ENCODE results near the gene PLAC9.
"Not testable (repeated sequence)": the region's sequence is repeated elsewhere in the genome, so short reads cannot be mapped to it uniquely, and the experiment has no call there.

PLAC9 gene

GRCh38 chr10:80132299-80133139 is at the start of gene PLAC9:
Gene PLAC9 (plus strand): TSS chr10:80132730. CDS start chr10:80132763, 33 bp downstream.
- DNase-seq, result no peak

GRCh38 chr10:80090121-80090520 is 42.4 kb upstream of the PLAC9 start:
- DNase-seq, result no peak

GRCh38 chr10:80094231-80094630 is 38.3 kb upstream of the PLAC9 start:
- no peak for DNase-seq

- not testable (repeated sequence) for DNase-seq
These were observed 34.3 kb upstream of the PLAC9 start for GRCh38 chr10:80098272-80098671.

- DNase-seq, result not testable (repeated sequence)
These were observed 33.2 kb upstream of the PLAC9 start for GRCh38 chr10:80099295-80099694.

- no peak for DNase-seq
These were observed 32.4 kb upstream of the PLAC9 start for GRCh38 chr10:80100116-80100515.

- DNase-seq, result no peak
These were observed 31.5 kb upstream of the PLAC9 start for GRCh38 chr10:80100861-80101695.

GRCh38 chr10:80104066-80104926 is 28.2 kb upstream of the PLAC9 start:
- DNase-seq, result no peak

- no peak for DNase-seq
These were observed 23.8 kb upstream of the PLAC9 start for GRCh38 chr10:80108576-80109239.

GRCh38 chr10:80110986-80111385 is 21.5 kb upstream of the PLAC9 start:
- no peak for DNase-seq

GRCh38 chr10:80118669-80119068 is 13.9 kb upstream of the PLAC9 start:
- no peak for DNase-seq

GRCh38 chr10:80122110-80122710 is 10.3 kb upstream of the PLAC9 start:
- DNase-seq, result no peak

- no peak for DNase-seq
These were observed 9.8 kb upstream of the PLAC9 start for GRCh38 chr10:80122746-80123145.

- DNase-seq, result no peak
These were observed 5.7 kb upstream of the PLAC9 start for GRCh38 chr10:80126876-80127275.

GRCh38 chr10:80131499-80131901 is 1.0 kb upstream of the PLAC9 start:
- DNase-seq, result no peak

GRCh38 chr10:80133206-80133605 is 676 bp downstream of the PLAC9 start:
- no peak for DNase-seq

GRCh38 chr10:80133687-80134086 is 1.2 kb downstream of the PLAC9 start:
- not testable (repeated sequence) for DNase-seq

GRCh38 chr10:80136134-80136571 is 3.6 kb downstream of the PLAC9 start:
- DNase-seq, result no peak

- no peak for DNase-seq
These were observed 4.7 kb downstream of the PLAC9 start for GRCh38 chr10:80137031-80137862.

GRCh38 chr10:80137920-80138319 is 5.4 kb downstream of the PLAC9 start:
- DNase-seq, result no peak

- no peak for DNase-seq
These were observed 6.7 kb downstream of the PLAC9 start for GRCh38 chr10:80139265-80139664.

Data from hippocampal formation (tissue), 2 donors.